BE2C (cell line): ENCODE measurements around the gene BRIP1.

Experiments used
- DNase-seq: peaks from one replicate; pipeline ENCODE4 v3.0.0-alpha.2; 2020
- H3K27me3 ChIP-seq: fragments of 250-450 bp; sonication (Bioruptor Pico); 2 replicates; pipeline ENCODE4 v1.5.1; 2020; ENCODE audit warnings: mild to moderate bottlenecking
- H3K36me3 ChIP-seq: fragments of 250-450 bp; sonication (Bioruptor Pico); 2 replicates; pipeline ENCODE4 v1.5.1; 2020; ENCODE audit warnings: mild to moderate bottlenecking
- H3K4me1 ChIP-seq: fragments of 250-450 bp; sonication (Bioruptor Pico); 2 replicates; pipeline ENCODE4 v1.5.1; 2020
- H3K4me3 ChIP-seq: 2 replicates; pipeline ENCODE4 v1.5.1; 2011; ENCODE audit warnings: low read depth, low read length
- H3K9me3 ChIP-seq: fragments of 250-450 bp; sonication (Bioruptor Pico); 2 replicates; pipeline ENCODE4 v1.5.1; 2020
- TF ChIP-seq, protein P1 (sequence below): IDR thresholded peaks from 2 replicates; pipeline ENCODE4 v1.5.1; 2012; ENCODE audit warnings: mild to moderate bottlenecking, low read depth, low read length

The BRIP1 gene

DNA sequence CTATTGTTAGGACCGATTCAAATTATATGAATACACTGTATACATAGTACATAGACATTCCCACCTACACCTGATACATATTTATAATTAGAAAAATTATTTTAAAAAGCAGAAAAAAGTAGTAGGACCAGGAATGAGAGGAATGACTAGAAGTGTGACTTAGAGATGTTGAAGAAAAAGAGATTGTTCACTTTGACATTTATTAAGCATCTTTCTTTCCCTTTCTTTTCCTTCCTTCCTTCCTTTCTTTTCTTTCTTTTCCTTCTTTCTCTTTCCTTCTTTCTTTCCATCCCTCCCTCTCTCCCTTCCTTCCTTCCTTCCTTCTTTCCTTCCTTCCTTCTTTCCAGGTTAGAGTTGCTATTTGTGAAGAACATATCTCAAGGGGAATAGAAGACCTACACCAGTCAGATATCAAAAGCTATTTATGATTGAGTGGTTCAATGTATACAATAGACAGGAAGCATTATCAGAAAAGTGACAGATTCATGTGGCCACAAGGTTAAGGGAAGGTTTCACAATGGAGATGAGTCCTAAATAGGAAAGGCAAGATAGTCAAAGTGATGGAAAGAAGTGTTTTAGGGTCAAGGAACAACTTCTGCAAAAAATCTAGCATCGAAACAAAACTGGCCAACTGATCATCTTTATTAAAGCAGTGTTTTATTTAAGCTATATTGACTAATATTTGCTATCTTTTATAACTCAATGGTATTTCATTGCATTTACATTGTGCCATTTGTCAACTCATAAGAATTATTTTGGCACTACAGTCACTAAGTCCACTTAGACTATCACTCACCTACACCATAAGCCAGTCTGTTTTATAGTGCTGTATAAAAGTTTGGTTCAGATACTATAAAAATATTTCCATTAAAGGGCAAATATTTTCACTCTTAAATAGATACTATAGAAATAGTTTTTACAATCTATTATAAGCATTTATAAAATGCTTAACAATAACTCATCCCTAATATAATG, 218.2 kb downstream of the BRIP1 start:
- H3K4me3 ChIP-seq, result no peak overlapping the region
- H3K4me1 ChIP-seq, result no peaks in the 10 kb centered on the region
- no peaks in the 10 kb centered on the region for H3K27me3 ChIP-seq
- DNase-seq, result no peak
- no peaks in the 10 kb centered on the region for H3K36me3 ChIP-seq
- TF ChIP-seq, protein P1, sequence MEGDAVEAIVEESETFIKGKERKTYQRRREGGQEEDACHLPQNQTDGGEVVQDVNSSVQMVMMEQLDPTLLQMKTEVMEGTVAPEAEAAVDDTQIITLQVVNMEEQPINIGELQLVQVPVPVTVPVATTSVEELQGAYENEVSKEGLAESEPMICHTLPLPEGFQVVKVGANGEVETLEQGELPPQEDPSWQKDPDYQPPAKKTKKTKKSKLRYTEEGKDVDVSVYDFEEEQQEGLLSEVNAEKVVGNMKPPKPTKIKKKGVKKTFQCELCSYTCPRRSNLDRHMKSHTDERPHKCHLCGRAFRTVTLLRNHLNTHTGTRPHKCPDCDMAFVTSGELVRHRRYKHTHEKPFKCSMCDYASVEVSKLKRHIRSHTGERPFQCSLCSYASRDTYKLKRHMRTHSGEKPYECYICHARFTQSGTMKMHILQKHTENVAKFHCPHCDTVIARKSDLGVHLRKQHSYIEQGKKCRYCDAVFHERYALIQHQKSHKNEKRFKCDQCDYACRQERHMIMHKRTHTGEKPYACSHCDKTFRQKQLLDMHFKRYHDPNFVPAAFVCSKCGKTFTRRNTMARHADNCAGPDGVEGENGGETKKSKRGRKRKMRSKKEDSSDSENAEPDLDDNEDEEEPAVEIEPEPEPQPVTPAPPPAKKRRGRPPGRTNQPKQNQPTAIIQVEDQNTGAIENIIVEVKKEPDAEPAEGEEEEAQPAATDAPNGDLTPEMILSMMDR, result no peak
- no peaks in the 10 kb centered on the region for H3K9me3 ChIP-seq

DNA sequence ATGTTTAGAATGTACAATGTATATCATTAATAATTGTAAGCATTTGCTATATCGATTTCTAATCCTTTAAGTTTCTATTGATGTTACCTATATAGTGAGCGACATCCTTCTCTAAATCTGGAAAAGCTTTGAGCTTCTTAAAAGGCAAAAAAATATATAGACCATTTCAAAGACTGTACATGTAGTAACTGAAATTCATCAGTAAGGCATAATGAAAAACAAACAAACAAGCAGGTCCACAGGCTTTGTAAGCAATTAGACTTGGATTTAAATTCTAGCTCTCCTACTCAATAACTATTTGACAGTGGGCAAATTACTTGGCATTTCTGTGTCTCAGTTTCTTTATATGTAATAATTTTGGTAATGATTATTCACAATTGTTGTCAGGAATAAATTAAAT, 220.6 kb downstream of the BRIP1 start:
- no peak overlapping the region for H3K4me3 ChIP-seq
- no peaks in the 10 kb centered on the region for H3K4me1 ChIP-seq
- H3K36me3 ChIP-seq, result no peaks in the 10 kb centered on the region
- no peaks in the 10 kb centered on the region for H3K27me3 ChIP-seq
- no peak for DNase-seq
- TF ChIP-seq, protein P1, result no peak
- H3K9me3 ChIP-seq, result no peaks in the 10 kb centered on the region

DNA sequence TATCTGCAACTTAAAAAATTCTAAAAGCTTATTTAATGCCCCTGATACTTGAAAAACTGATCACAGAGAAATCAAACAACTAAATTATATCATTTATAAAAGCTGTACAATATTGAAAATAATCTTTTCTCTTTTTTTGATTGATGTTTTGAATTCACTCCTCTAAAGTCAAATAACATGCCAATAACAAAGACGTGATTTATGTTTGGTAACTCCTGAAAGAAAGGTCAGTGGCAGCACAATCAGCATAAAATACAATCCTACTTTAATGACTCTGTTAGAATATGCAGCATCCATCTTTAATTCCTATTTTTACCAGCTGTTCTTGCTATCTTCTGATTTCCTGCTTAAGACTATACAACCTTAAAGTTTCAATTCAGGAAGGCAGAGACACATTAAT, 221.6 kb downstream of the BRIP1 start:
- H3K4me1 ChIP-seq, result no peaks in the 10 kb centered on the region
- no peaks in the 10 kb centered on the region for H3K27me3 ChIP-seq
- H3K4me3 ChIP-seq, result no peak overlapping the region
- DNase-seq, result no peak
- TF ChIP-seq, protein P1, result no peak
- no peaks in the 10 kb centered on the region for H3K9me3 ChIP-seq
- no peaks in the 10 kb centered on the region for H3K36me3 ChIP-seq

DNA sequence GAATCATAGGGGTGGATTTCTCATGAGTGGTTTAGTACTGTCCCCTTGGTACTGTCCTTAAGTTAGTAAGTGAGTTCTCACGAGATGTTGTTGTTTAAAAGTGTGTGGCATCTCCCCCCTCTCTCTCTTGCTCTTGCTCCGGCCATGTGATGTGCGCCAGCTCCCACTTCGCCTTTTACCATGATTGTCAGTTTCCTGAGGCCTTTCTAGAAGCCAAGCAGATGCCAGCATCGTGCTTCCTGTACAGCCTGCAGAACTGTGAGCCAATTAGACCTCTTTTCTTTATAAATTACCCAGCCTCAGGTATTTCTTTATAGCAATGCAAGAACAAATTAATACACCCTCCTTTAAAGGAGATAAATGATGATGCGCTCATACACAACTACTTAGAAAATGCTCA, 222.2 kb downstream of the BRIP1 start:
- Histone ChIP-seq H3K4me1 (no peaks in the 10 kb centered on the region), H3K9me3 (no peaks in the 10 kb centered on the region)
- TF ChIP-seq, protein P1, result no peak

DNA sequence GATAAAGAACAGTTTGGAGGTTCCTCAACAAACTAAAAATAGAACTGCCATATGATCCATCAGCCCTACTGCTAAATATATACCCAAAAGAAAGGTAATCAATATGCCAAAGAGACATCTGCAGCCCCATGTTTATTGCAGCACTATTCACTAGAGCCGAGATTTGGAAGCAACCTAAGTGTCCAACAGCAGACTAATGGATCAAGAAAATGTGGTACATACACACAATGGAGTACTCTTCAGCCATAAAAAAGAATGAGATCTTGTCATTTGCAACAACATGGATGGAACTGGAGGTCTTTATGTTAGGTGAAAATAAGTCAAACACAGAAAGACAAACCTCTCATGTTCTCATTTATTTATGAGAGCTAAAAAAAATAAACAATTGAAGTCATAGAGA, 223.5 kb downstream of the BRIP1 start:
- Histone ChIP-seq H3K9me3 (no peaks in the 10 kb centered on the region), H3K27me3 (no peaks in the 10 kb centered on the region), H3K4me3 (no peak overlapping the region), H3K4me1 (no peaks in the 10 kb centered on the region), H3K36me3 (no peaks in the 10 kb centered on the region)
- DNase-seq, result no peak
- TF ChIP-seq, protein P1, result no peak

More for the DNA sequence above, 222.2 kb downstream of the BRIP1 start:
- Histone ChIP-seq H3K4me3 (no peak overlapping the region), H3K36me3 (no peaks in the 10 kb centered on the region), H3K27me3 (no peaks in the 10 kb centered on the region)
- no peak for DNase-seq

DNA sequence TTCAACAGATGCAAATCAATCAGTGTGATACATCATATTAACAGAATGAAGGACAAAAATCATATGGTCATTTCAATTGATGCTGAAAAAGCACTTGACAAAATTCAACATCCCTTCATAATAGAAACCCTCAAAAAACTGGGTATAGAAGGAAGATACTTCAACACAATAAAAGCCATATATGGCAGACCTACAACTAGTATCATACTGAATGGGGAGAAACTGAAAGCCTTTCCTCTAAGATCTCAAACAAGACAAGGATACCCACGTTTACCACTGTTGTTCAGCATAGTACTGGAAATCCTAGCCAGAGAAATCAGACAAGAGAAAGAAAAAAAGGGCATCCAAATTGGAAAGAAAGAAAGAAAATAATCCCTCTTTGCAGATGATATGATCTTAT, 225.2 kb downstream of the BRIP1 start:
- no peaks in the 10 kb centered on the region for H3K4me1 ChIP-seq
- H3K36me3 ChIP-seq, result no peaks in the 10 kb centered on the region
- TF ChIP-seq, protein P1, result no peak
- no peak overlapping the region for H3K4me3 ChIP-seq
- no peak for DNase-seq
- H3K27me3 ChIP-seq, result no peaks in the 10 kb centered on the region
- H3K9me3 ChIP-seq, result no peaks in the 10 kb centered on the region
